ENCODE results near the gene ADGRV1. TPM values are rescaled to one million over a fixed set of nuclear protein-coding genes. Genes with fewer than 3 reads are reported as not detected.
"Not testable (repeated sequence)": the region's sequence is repeated elsewhere in the genome, so short reads cannot be mapped to it uniquely, and the experiment has no call there.

The ADGRV1 gene
- total and polyA plus RNA-seq, 2 experiments from 2014 or later = 15.5 to 19.6 TPM

- no peak for DNase-seq (ENCODE audit: low read depth in 1 of 2, low spot score in 1 of 2)
- H3K36me3 ChIP-seq = no peaks in the 10 kb centered on the region
- no peaks in the 10 kb centered on the region for H3K9me3 ChIP-seq (ENCODE audit: low read depth)
- TF ChIP-seq, protein P1, sequence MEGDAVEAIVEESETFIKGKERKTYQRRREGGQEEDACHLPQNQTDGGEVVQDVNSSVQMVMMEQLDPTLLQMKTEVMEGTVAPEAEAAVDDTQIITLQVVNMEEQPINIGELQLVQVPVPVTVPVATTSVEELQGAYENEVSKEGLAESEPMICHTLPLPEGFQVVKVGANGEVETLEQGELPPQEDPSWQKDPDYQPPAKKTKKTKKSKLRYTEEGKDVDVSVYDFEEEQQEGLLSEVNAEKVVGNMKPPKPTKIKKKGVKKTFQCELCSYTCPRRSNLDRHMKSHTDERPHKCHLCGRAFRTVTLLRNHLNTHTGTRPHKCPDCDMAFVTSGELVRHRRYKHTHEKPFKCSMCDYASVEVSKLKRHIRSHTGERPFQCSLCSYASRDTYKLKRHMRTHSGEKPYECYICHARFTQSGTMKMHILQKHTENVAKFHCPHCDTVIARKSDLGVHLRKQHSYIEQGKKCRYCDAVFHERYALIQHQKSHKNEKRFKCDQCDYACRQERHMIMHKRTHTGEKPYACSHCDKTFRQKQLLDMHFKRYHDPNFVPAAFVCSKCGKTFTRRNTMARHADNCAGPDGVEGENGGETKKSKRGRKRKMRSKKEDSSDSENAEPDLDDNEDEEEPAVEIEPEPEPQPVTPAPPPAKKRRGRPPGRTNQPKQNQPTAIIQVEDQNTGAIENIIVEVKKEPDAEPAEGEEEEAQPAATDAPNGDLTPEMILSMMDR (IDR thresholded peaks at IDR 0.05; ENCODE audit: low read depth, low read length) = no peak
- no peaks in the 10 kb centered on the region for H3K27me3 ChIP-seq
- H3K27ac ChIP-seq = peak overlapping the region; percentile 74
- H3K4me3 ChIP-seq = no peak overlapping the region
- H3K4me1 ChIP-seq (ENCODE audit: low read depth) = peaks cover 20% of the 10 kb centered on the region
Observed at GRCh38 chr5:91058575-91058974, 500.0 kb downstream of the ADGRV1 start.

DNA sequence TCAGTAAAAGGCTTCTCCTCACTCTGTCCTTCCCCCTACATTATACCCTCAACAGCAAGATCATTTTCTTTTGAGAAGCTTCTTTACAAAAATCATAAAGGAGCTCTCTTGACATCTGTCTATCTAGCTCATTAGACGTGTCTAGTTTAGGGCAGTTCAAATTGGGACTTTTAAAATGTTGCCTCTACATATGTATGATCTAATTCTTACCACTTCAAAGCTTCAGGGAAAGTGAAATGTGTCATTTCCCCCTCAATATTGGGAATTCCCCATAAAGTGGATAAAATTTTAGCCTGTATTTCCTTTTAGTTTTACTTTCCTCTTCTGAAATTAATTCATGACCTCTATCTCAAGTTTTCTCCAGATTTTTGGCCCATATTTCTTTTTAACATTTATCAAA, 500.8 kb downstream of the ADGRV1 start:
- TF ChIP-seq, protein P1 (IDR thresholded peaks at IDR 0.05; ENCODE audit: low read depth, low read length) = no peak
- no peak for DNase-seq (ENCODE audit: low read depth in 1 of 2, low spot score in 1 of 2)
- Histone ChIP-seq H3K27ac (no peak overlapping the region), H3K4me3 (no peak overlapping the region), H3K27me3 (no peaks in the 10 kb centered on the region), H3K36me3 (no peaks in the 10 kb centered on the region), H3K4me1 (ENCODE audit: low read depth) (peaks cover 20% of the 10 kb centered on the region), H3K9me3 (ENCODE audit: low read depth) (no peaks in the 10 kb centered on the region)

- Histone ChIP-seq H3K36me3 (no peaks in the 10 kb centered on the region), H3K9me3 (ENCODE audit: low read depth) (no peaks in the 10 kb centered on the region), H3K27ac (no peak overlapping the region), H3K4me1 (ENCODE audit: low read depth) (peaks cover 20% of the 10 kb centered on the region), H3K4me3 (no peak overlapping the region), H3K27me3 (no peaks in the 10 kb centered on the region)
- DNase-seq (ENCODE audit: low read depth in 1 of 2, low spot score in 1 of 2) = no peak
- TF ChIP-seq, protein P1 (IDR thresholded peaks at IDR 0.05; ENCODE audit: low read depth, low read length) = no peak
Observed at GRCh38 chr5:91061094-91061493, 502.5 kb downstream of the ADGRV1 start.

- TF ChIP-seq, protein P1 (IDR thresholded peaks at IDR 0.05; ENCODE audit: low read depth, low read length) = no peak
- Histone ChIP-seq H3K9me3 (ENCODE audit: low read depth) (no peaks in the 10 kb centered on the region), H3K36me3 (no peaks in the 10 kb centered on the region), H3K4me1 (ENCODE audit: low read depth) (peaks cover 20% of the 10 kb centered on the region), H3K4me3 (no peak overlapping the region), H3K27ac (no peak overlapping the region), H3K27me3 (no peaks in the 10 kb centered on the region)
- DNase-seq (ENCODE audit: low read depth in 1 of 2, low spot score in 1 of 2) = no peak
Observed at GRCh38 chr5:91061946-91062562, 503.5 kb downstream of the ADGRV1 start.

DNA sequence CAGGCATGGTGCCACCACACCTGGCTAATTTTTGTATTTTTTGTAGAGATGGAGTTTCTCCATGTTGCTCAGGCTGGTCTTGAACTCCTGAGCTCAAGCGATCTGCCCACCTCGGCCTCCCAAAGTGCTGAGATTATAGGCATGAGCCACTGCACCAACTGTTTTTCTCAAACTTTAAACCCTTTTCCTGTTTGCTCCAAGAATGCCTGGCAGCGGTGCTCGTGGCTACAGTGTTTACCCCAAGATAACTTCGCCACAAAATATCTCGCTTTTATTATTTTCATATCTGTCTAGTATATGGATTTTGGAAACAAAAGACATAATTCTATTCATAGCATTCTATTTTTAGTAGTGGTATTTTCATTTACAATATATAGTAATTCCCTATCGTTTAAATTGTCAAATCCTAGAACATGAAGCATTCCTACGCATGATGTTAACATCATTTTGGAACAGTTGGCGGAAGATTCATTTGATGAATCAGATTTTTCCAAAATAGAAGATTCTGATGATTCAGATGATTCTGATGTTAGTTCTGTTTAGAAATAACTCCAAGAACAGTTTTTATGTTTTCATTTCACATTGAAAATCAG, 504.6 kb downstream of the ADGRV1 start:
- H3K27me3 ChIP-seq; H3K4me3 ChIP-seq; H3K36me3 ChIP-seq; H3K27ac ChIP-seq; H3K9me3 ChIP-seq (ENCODE audit: low read depth): not testable (repeated sequence)
- peaks cover 12% of the 10 kb centered on the region for H3K4me1 ChIP-seq (ENCODE audit: low read depth)
- peak in 1 of 2 donors; percentile 34 for DNase-seq (ENCODE audit: low read depth in 1 of 2, low spot score in 1 of 2)

DNA sequence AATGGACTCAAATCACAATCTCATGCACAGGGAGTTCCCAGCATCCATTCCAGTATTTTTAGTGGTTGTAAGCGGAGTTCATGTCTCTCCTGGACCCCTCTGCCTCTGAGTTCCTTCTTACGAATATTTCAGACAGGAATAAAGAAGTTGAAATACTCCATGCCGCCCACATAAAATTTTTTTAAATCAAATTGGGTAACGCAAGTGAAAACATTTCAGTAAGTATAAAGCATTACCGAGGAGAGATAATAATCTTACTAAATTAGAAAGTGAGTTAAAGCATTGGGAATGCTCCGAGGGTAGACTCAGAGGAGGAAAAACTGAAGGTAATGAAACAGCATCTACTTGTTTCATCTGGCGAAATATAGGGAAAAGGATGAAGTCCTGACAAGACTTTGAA, 506.9 kb downstream of the ADGRV1 start:
- Histone ChIP-seq H3K9me3 (ENCODE audit: low read depth) (no peaks in the 10 kb centered on the region), H3K4me3 (no peak overlapping the region), H3K27me3 (no peaks in the 10 kb centered on the region), H3K36me3 (no peaks in the 10 kb centered on the region), H3K27ac (no peak overlapping the region), H3K4me1 (ENCODE audit: low read depth) (no peaks in the 10 kb centered on the region)
- TF ChIP-seq, protein P1 (IDR thresholded peaks at IDR 0.05; ENCODE audit: low read depth, low read length) = no peak
- no peak for DNase-seq (ENCODE audit: low read depth in 1 of 2, low spot score in 1 of 2)
